ENCODE measurements around the gene ZNF3.

The ZNF3 gene

GRCh38 chr7:100126239-100126930, 44.9 kb upstream of the ZNF3 start:
- in situ Hi-C loops (cut with MboI; ENCODE audit: low sequenced_read_pairs, unreplicated experiment), result no loop called here
- no peak for TF ChIP-seq CTCF (IDR thresholded peaks at IDR 0.05; ENCODE audit: borderline replicate concordance, control extremely low read depth, extremely low read depth, insufficient read depth, missing control alignments)
- DNase-seq (ENCODE audit: low spot score), result no peak

- no peak for TF ChIP-seq CTCF (IDR thresholded peaks at IDR 0.05; ENCODE audit: borderline replicate concordance, control extremely low read depth, extremely low read depth, insufficient read depth, missing control alignments)
- in situ Hi-C loops (cut with MboI; ENCODE audit: low sequenced_read_pairs, unreplicated experiment), result no loop called here
- no peak for DNase-seq (ENCODE audit: low spot score)
Measured at GRCh38 chr7:100124301-100125230, 43.0 kb upstream of the ZNF3 start.

- DNase-seq (ENCODE audit: low spot score), result no peak
- no peak for TF ChIP-seq CTCF (IDR thresholded peaks at IDR 0.05; ENCODE audit: borderline replicate concordance, control extremely low read depth, extremely low read depth, insufficient read depth, missing control alignments)
- in situ Hi-C loops (cut with MboI; ENCODE audit: low sequenced_read_pairs, unreplicated experiment), result no loop called here
Measured at GRCh38 chr7:100122568-100122967, 41.0 kb upstream of the ZNF3 start.

- no peak for TF ChIP-seq CTCF (IDR thresholded peaks at IDR 0.05; ENCODE audit: borderline replicate concordance, control extremely low read depth, extremely low read depth, insufficient read depth, missing control alignments)
- in situ Hi-C loops (cut with MboI; ENCODE audit: low sequenced_read_pairs, unreplicated experiment), result no loop called here
- DNase-seq (ENCODE audit: low spot score), result no peak
Measured at GRCh38 chr7:100122067-100122466, 40.5 kb upstream of the ZNF3 start.

GRCh38 chr7:100120733-100121036, 39.2 kb upstream of the ZNF3 start:
- TF ChIP-seq CTCF (IDR thresholded peaks at IDR 0.05; ENCODE audit: borderline replicate concordance, control extremely low read depth, extremely low read depth, insufficient read depth, missing control alignments), result no peak
- DNase-seq (ENCODE audit: low spot score), result no peak
- in situ Hi-C loops (cut with MboI; ENCODE audit: low sequenced_read_pairs, unreplicated experiment), result no loop called here

- in situ Hi-C loops (cut with MboI; ENCODE audit: low sequenced_read_pairs, unreplicated experiment), result no loop called here
- no peak for TF ChIP-seq CTCF (IDR thresholded peaks at IDR 0.05; ENCODE audit: borderline replicate concordance, control extremely low read depth, extremely low read depth, insufficient read depth, missing control alignments)
- no peak for DNase-seq (ENCODE audit: low spot score)
Measured at GRCh38 chr7:100119970-100120732, 38.6 kb upstream of the ZNF3 start.

All from GM13976 (cell line).